Occipital lobe (tissue), 2 donors: ENCODE data around the gene TPPP2. TPM values are rescaled to one million over a fixed set of nuclear protein-coding genes. Genes with fewer than 3 reads are reported as not detected.

Experiments used
- DNase-seq: peaks from one replicate; lab custom pipeline; 2025; lab: John Stamatoyannopoulos, UW
- total RNA-seq: library from RNA; depleted of rRNA; stranded (reverse); fragments of >200 nt; gene quantifications from one replicate; pipeline ENCODE4 v1.2.3, GENCODE V29; 2014

TPPP2 gene
- total RNA-seq, 1 donor from 2014 or later, result not detected

- DNase-seq, result no peak
Measured at GRCh38 chr14:21016413-21017190, 13.4 kb upstream of the TPPP2 start.

- DNase-seq, result no peak
Measured at GRCh38 chr14:21017528-21018245, 12.3 kb upstream of the TPPP2 start.

GRCh38 chr14:21018286-21018685 is 11.7 kb upstream of the TPPP2 start:
- no peak for DNase-seq

- no peak for DNase-seq
Measured at GRCh38 chr14:21018781-21019180, 11.2 kb upstream of the TPPP2 start.

- DNase-seq, result no peak
Measured at GRCh38 chr14:21019366-21019765, 10.7 kb upstream of the TPPP2 start.

GRCh38 chr14:21020977-21021545 is 9.0 kb upstream of the TPPP2 start:
- no peak for DNase-seq

GRCh38 chr14:21022686-21023085 is 7.3 kb upstream of the TPPP2 start:
- DNase-seq, result no peak

GRCh38 chr14:21023174-21023573 is 6.8 kb upstream of the TPPP2 start:
- DNase-seq, result no peak

- DNase-seq, result no peak
Measured at GRCh38 chr14:21023817-21024584, 6.0 kb upstream of the TPPP2 start.

GRCh38 chr14:21024585-21025370 is 5.2 kb upstream of the TPPP2 start, which contains the start of gene NDRG2:
TSS of gene NDRG2 (minus strand) at chr14:21025061. CDS start at chr14:21023315, 1,746 bp downstream.
- peak; percentile 66 for DNase-seq

GRCh38 chr14:21025371-21026273 is 4.4 kb upstream of the TPPP2 start:
- peak; percentile 60 for DNase-seq

GRCh38 chr14:21026274-21026987 is 3.6 kb upstream of the TPPP2 start:
- peak; percentile 67 for DNase-seq

- no peak for DNase-seq
Measured at GRCh38 chr14:21026988-21027315, 3.1 kb upstream of the TPPP2 start.

- DNase-seq, result no peak
Measured at GRCh38 chr14:21030531-21030930, 514 bp downstream of the TPPP2 start.

GRCh38 chr14:21032326-21033132 is 2.5 kb downstream of the TPPP2 start:
- DNase-seq, result no peak

- no peak for DNase-seq
Measured at GRCh38 chr14:21033133-21033698, 3.2 kb downstream of the TPPP2 start.

GRCh38 chr14:21034707-21035106 is 4.7 kb downstream of the TPPP2 start, which contains the start of gene RNASE13:
TSS of gene RNASE13 (minus strand) at chr14:21034807. CDS start at chr14:21034288, 519 bp downstream.
- DNase-seq, result no peak

GRCh38 chr14:21036751-21037150 is 6.7 kb downstream of the TPPP2 start:
- DNase-seq, result no peak
